ENCODE data around the gene HOXD11. TPM values are rescaled to one million over a fixed set of nuclear protein-coding genes. Genes with fewer than 3 reads are reported as not detected.

Gene HOXD11
- total RNA-seq, 1 donor: not detected

GRCh38 chr2:176090862-176091261, 16.2 kb upstream of the HOXD11 start:
- no peak for DNase-seq (ENCODE audit: low read depth)
- TF ChIP-seq, protein P1, sequence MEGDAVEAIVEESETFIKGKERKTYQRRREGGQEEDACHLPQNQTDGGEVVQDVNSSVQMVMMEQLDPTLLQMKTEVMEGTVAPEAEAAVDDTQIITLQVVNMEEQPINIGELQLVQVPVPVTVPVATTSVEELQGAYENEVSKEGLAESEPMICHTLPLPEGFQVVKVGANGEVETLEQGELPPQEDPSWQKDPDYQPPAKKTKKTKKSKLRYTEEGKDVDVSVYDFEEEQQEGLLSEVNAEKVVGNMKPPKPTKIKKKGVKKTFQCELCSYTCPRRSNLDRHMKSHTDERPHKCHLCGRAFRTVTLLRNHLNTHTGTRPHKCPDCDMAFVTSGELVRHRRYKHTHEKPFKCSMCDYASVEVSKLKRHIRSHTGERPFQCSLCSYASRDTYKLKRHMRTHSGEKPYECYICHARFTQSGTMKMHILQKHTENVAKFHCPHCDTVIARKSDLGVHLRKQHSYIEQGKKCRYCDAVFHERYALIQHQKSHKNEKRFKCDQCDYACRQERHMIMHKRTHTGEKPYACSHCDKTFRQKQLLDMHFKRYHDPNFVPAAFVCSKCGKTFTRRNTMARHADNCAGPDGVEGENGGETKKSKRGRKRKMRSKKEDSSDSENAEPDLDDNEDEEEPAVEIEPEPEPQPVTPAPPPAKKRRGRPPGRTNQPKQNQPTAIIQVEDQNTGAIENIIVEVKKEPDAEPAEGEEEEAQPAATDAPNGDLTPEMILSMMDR (IDR thresholded peaks at IDR 0.05; ENCODE audit: insufficient read depth, low read length): no peak
- H3K4me3 ChIP-seq (ENCODE audit: low read depth, low read length): no peak overlapping the region

DNA sequence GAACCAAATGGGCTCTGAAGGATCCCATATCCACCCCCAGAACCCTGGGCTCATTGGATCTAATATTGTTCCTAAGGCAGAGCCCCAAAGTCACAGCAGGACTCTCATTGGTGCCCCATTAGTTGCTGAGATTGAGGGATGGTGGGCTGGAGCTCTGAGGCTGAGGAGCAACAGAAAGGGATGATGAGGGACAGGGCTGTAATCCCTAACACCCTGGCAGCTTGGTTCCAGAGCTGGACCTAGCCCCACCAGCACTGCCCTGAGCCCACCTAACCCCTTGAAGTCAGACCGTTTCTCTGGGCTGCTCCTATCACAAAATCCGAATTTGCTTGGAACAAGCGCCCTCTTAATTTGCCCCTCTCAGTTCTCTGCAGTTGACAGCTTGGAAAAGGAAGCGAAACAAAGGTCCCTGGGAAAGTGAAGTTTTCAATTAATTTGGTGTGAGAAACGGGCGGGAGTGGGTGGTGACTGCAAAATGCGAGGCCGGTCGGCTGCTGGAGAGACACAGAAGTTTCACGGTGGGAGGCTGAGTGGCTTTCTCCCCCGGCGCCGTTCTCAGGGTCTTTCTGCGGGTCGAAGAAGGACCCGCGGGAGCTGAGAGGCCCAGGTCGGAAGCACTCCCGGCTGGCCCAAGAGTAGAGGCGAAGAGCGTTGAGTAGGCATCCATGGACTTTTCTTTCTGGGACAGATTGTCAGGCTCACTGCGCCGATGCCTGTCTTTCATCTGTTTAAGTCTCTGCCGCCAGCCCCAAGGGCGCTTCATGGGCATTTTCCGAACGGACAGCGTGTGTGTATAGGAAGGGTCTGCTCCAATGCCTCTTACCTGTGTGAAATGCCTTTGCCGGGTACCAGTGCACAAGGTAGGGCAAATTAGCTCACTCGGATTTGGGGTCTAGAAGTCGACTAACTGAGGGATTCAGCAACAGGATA, 15.5 kb upstream of the HOXD11 start:
- no peak overlapping the region for H3K4me3 ChIP-seq (ENCODE audit: low read depth, low read length)
- DNase-seq (ENCODE audit: low read depth): no peak
- TF ChIP-seq, protein P1 (IDR thresholded peaks at IDR 0.05; ENCODE audit: insufficient read depth, low read length): no peak

GRCh38 chr2:176092270-176093144, 14.6 kb upstream of the HOXD11 start, which contains the start of gene HOXD13:
HOXD13 (plus strand) TSS chr2:176092721; CDS start chr2:176092891, 170 bp downstream.
- TF ChIP-seq, protein P1 (IDR thresholded peaks at IDR 0.05; ENCODE audit: insufficient read depth, low read length): no peak
- no peak for DNase-seq (ENCODE audit: low read depth)
- H3K4me3 ChIP-seq (ENCODE audit: low read depth, low read length): no peak within 1 kb of the TSS

- H3K4me3 ChIP-seq (ENCODE audit: low read depth, low read length): no peak overlapping the region
- DNase-seq (ENCODE audit: low read depth): no peak
Measured at GRCh38 chr2:176093145-176093897, 13.8 kb upstream of the HOXD11 start.

DNA sequence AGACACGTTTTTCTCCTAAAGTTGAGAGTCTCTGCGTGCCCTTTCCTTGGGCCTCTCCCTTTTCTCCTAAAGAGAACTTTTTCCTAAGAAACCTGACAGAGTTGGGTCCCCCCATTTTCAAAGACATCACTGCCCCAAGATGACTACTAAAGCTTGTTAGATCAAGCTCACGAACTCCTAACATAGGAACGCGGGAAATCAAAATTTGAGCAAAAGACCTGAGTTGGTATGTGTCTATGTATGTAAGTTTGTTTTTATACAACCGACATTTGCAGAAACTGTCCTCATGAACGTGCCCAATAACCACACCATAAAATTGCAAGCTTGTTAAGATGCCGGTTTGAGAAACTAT, 13.2 kb upstream of the HOXD11 start:
- TF ChIP-seq, protein P1 (IDR thresholded peaks at IDR 0.05; ENCODE audit: insufficient read depth, low read length): no peak
- H3K4me3 ChIP-seq (ENCODE audit: low read depth, low read length): no peak overlapping the region

More at GRCh38 chr2:176093145-176093897, 13.8 kb upstream of the HOXD11 start:
- TF ChIP-seq, protein P1 (IDR thresholded peaks at IDR 0.05; ENCODE audit: insufficient read depth, low read length): no peak

GRCh38 chr2:176094349-176094748, 12.7 kb upstream of the HOXD11 start:
- TF ChIP-seq, protein P1 (IDR thresholded peaks at IDR 0.05; ENCODE audit: insufficient read depth, low read length): no peak
- H3K4me3 ChIP-seq (ENCODE audit: low read depth, low read length): no peak overlapping the region
- DNase-seq (ENCODE audit: low read depth): no peak

More for the DNA sequence above, 13.2 kb upstream of the HOXD11 start:
- DNase-seq (ENCODE audit: low read depth): no peak

All from fibroblast of the aortic adventitia (primary cell).